GM18526 (cell line): Measurements from ENCODE around the gene SERPINE1.
A peak's percentile ranks its signal among the peaks of the same experiment; 100 is the strongest.

Experiments used
- POLR2A ChIP-seq: IDR thresholded peaks from 3 replicates; pipeline ENCODE4 v1.6.1; 2011; ENCODE audit not compliant: insufficient read length; ENCODE audit errors: extremely low read depth

Gene SERPINE1

GRCh38 chr7:101119876-101120275 lies 7.0 kb upstream of the SERPINE1 start:
- no peak for TF ChIP-seq POLR2A

- TF ChIP-seq POLR2A, result no peak
Measured at GRCh38 chr7:101120315-101120714, 6.6 kb upstream of the SERPINE1 start.

- TF ChIP-seq POLR2A, result peak; percentile 24
Measured at GRCh38 chr7:101121991-101122932, 4.6 kb upstream of the SERPINE1 start.

DNA sequence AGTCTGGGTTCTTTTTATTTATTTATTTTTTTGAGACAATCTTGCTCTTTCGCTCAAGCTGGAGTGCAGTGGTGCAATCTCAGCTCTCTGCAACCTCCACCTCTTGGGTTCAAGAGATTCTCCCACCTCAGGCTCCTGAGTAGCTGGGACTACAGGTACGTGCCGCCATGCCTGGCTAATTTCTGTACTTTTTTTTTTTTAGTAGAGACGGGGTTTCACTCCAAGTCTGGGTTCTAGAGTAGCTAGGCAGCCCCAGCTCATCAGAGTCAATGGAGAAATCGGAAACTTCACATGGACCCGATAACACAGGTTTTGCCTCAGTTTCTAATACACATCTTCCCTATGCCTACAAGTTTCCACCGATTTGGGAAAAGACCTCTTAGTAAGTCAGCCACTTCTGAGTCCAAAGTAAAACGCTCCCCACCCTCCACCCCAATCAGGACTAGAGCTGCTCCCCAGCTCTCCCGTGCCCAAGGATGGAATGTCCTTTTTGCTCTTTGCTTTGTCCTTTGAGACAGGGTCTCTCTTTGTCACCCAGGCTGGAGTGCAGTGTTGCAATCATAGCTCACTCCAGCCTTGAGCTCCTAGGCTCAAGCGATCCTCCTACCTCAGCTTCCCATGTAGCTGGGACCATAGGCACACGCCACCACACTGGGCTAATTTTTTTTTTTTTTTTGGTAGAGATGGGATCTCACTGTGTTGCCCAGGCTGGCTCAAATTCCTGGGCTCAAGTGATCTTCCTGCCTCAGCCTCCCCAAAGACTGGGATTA lies 3.8 kb upstream of the SERPINE1 start:
- TF ChIP-seq POLR2A, result no peak

- TF ChIP-seq POLR2A, result no peak
Measured at GRCh38 chr7:101123703-101124068, 3.2 kb upstream of the SERPINE1 start.

DNA sequence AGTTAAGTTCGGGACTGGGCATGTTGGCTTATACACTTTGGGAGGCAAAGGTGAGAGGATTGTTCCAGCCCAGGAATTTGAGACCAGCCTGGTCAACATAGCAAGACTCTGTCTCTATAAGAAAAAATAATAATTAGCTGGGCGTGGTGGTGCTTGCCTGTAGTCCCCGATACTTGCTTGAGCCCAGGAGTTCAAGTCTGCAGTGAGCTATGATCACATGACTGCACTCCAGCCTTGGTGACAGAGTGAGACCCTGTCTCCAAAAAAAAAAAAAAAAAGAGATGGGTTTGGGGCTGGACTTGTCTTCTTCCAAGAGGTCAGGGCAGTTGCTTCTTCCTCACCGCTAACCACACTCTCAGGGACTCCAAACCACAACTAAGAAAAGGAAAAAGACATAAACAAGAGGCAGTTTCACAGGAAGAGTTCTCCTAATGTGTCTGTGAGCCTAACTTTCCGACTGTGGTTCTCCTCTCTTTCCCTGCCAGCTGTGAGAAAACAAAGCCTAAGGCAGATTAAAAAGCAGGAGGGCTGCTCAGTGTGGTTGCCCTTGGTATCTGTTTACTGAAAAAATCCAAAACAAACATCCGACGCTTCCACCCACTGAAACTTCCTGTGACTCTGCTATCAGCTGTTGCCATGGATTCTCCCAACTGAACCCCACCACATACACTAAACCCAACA lies 2.4 kb upstream of the SERPINE1 start:
- TF ChIP-seq POLR2A, result no peak

GRCh38 chr7:101125989-101126650 lies 784 bp upstream of the SERPINE1 start:
- TF ChIP-seq POLR2A, result no peak

DNA sequence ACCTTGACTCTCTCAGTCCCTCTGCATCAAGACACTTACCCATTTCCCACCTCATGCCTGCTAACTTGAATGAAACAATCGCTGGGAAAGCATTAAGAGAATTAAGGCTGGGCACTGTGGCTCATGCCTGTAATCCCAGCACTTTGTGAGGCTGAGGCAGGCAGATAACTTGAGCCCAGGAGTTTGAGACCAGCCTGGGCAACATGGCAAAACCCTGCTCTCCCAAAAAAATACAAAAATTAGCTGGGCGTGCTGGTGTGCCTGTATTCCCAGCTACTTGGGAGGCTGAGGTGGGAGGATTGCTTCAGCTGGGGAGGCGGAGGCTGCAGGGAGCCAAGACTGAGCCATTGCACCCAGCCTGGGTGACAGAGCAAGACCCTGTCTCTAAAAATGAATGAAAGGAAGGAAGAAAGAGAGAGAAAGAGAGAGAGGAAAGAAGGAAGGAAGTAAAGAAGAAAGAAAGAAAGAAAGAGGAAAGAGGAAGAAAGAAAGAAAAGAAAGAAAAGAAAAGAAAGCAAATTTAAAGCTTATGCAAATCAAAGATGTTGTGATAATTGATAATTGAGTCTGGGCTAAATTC lies 646 bp downstream of the SERPINE1 start:
- TF ChIP-seq POLR2A, result no peak

GRCh38 chr7:101128040-101128834 lies 1.3 kb downstream of the SERPINE1 start:
- no peak for TF ChIP-seq POLR2A

DNA sequence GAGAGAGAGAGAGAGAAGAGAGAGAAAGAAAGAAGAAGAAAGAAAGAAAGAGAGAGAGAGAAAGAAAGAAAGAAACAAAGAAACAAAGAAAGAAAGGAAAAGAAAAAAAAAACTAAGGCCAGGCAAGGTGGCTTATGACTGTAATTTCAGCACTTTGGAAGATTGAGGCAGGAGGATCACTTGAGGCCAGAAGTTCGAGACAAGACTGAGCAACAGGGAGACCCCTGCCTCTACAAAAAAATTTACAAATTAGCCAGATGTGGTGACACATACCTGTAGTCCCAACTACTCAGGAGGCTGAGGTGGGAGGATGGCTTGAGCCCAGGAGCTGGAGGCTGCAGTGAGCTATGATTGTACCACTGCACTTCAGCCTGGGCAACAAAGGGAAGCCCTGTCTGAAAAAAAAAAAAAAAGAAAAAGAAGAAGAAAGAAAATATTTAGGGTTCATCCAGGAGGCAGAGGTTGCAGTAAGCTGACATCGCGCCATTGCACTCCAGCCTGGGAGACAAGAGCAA lies 2.8 kb downstream of the SERPINE1 start:
- no peak for TF ChIP-seq POLR2A

GRCh38 chr7:101133621-101134398 lies 6.9 kb downstream of the SERPINE1 start:
- no peak for TF ChIP-seq POLR2A

- TF ChIP-seq POLR2A, result no peak
Measured at GRCh38 chr7:101134399-101134980, 7.6 kb downstream of the SERPINE1 start.

GRCh38 chr7:101137651-101138212 lies 10.8 kb downstream of the SERPINE1 start:
- TF ChIP-seq POLR2A, result no peak
